GM18870 (cell line): ENCODE measurements around the gene WDR72.

Source experiments
- ATAC-seq: cut with Tn5 transposase; IDR thresholded peaks from one replicate; pipeline ENCODE4 v1.9.1; 2021; ENCODE audit warnings: moderate library complexity; ENCODE audit not compliant: unreplicated experiment

The WDR72 gene

GRCh38 chr15:53472210-53472609 is 287.3 kb downstream of the WDR72 start:
- no peak for ATAC-seq

DNA sequence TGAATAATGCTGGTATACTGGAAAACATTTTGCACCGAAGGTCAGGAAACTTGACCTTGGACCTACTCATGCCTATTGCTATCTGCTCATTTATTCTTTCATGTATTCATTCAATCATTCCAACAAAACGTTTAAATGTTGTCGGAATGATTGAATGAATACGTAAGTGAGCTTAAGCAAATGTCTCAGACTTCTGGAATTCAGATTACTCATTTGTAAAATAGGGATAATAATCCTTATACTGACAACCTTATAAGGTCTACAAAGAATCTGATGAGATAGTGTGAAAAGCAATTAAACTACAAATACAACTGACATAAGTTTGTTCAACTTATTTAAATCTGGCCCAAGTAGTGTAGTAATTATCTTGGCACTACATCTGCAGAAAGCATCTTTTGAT is 288.7 kb downstream of the WDR72 start:
- ATAC-seq: no peak

- no peak for ATAC-seq
Measured at GRCh38 chr15:53469422-53469821, 290.0 kb downstream of the WDR72 start.
